MCF 10A (cell line): Measurements from ENCODE around the gene TRIM52. TPM values are rescaled to one million over a fixed set of nuclear protein-coding genes. Genes with fewer than 3 reads are reported as not detected.
"Not testable (repeated sequence)": the region's sequence is repeated elsewhere in the genome, so short reads cannot be mapped to it uniquely, and the experiment has no call there.

ENCODE experiments used
- BruUV-seq: library from RNA; stranded (reverse); fragments of 400-500 nt; replicated peaks from 2 replicates; lab custom pipeline; 2021; lab: Mats Ljungman, UMichigan
- CTCF ChIA-PET: fragments of 300-600 bp; sonication (Branson Sonifier 250); formaldehyde crosslinking; extraction: SDS; loops from one replicate; lab custom pipeline; 2021; ENCODE audit warnings: antibody characterized with exemption, inconsistent platforms; lab: Yijun Ruan, JAX
- POLR2A ChIA-PET: fragments of 300-600, 350-650 bp; sonication (Branson Sonifier 250); formaldehyde crosslinking; extraction: SDS; loops from one replicate; lab custom pipeline; 2020; ENCODE audit warnings: antibody characterized with exemption, inconsistent platforms; lab: Yijun Ruan, JAX
- DNase-seq: peaks from one replicate; pipeline ENCODE4 v3.0.0-alpha.2; 2018; ENCODE audit not compliant: unreplicated experiment
- H3K27ac Mint-ChIP-seq: one replicate; pipeline ENCODE4 v1.8.0; 2022; ENCODE audit warnings: mild to moderate bottlenecking, low read depth, mixed read lengths; ENCODE audit not compliant: unreplicated experiment
- H3K27me3 Mint-ChIP-seq: one replicate; pipeline ENCODE4 v1.8.0; 2022; ENCODE audit warnings: mixed read lengths; ENCODE audit not compliant: insufficient read depth, unreplicated experiment
- H3K36me3 Mint-ChIP-seq: one replicate; pipeline ENCODE4 v1.8.0; 2022; ENCODE audit warnings: mild to moderate bottlenecking, moderate library complexity, mixed read lengths; ENCODE audit not compliant: insufficient read depth, unreplicated experiment
- H3K4me1 Mint-ChIP-seq: one replicate; pipeline ENCODE4 v1.8.0; 2022; ENCODE audit warnings: mixed read lengths; ENCODE audit not compliant: insufficient read depth, unreplicated experiment
- H3K4me3 Mint-ChIP-seq: one replicate; pipeline ENCODE4 v1.8.0; 2022; ENCODE audit warnings: mild to moderate bottlenecking, moderate library complexity, mixed read lengths; ENCODE audit not compliant: unreplicated experiment
- H3K9me3 Mint-ChIP-seq: one replicate; pipeline ENCODE4 v1.8.0; 2022; ENCODE audit warnings: mixed read lengths; ENCODE audit not compliant: unreplicated experiment
- intact Hi-C: fragments of 100-400 bp; cut with micrococcal nuclease; formaldehyde crosslinking; loops from 2 replicates; pipeline ENCODE4 v1.14.1; 2022
- total RNA-seq: library from RNA; stranded (reverse); gene quantifications from 2 replicates; pipeline ENCODE4 v1.2.3, GENCODE V29; 2022
- TF ChIP-seq, protein P1 (sequence below): fragments of 200-600 bp; IDR thresholded peaks from one replicate; pipeline ENCODE4 v1.8.0; 2022; ENCODE audit warnings: antibody characterized with exemption, mild to moderate bottlenecking; ENCODE audit not compliant: unreplicated experiment

The TRIM52 gene
- total RNA-seq, 1 experiment from 2014 or later = 12.5 TPM

GRCh38 chr5:181212080-181212479 lies 48.9 kb downstream of the TRIM52 start:
- ChIA-PET CTCF (interaction anchor here (1.2 to 1.3 kb wide), 3 partner anchors 22 to 28 kb away, joined by 3 to 5 read pairs (median 4); no protein-coding TSS in a partner anchor), POLR2A (interaction anchor here (1.7 to 2.6 kb wide), 2 partner anchors 11 to 20 kb away, joined by 6 to 7 read pairs; partner anchors contain the start of gene TRIM41)
- no TSS peak for BruUV-seq
- H3K4me3 Mint-ChIP-seq = no peak overlapping the region
- H3K36me3 Mint-ChIP-seq = peaks cover 13% of the 10 kb centered on the region
- no peak overlapping the region for H3K27ac Mint-ChIP-seq
- peaks cover 19% of the 10 kb centered on the region for H3K4me1 Mint-ChIP-seq
- H3K9me3 Mint-ChIP-seq = no peaks in the 10 kb centered on the region
- intact Hi-C loops = no loop called here
- no peak for DNase-seq
- no peaks in the 10 kb centered on the region for H3K27me3 Mint-ChIP-seq
- TF ChIP-seq, protein P1, sequence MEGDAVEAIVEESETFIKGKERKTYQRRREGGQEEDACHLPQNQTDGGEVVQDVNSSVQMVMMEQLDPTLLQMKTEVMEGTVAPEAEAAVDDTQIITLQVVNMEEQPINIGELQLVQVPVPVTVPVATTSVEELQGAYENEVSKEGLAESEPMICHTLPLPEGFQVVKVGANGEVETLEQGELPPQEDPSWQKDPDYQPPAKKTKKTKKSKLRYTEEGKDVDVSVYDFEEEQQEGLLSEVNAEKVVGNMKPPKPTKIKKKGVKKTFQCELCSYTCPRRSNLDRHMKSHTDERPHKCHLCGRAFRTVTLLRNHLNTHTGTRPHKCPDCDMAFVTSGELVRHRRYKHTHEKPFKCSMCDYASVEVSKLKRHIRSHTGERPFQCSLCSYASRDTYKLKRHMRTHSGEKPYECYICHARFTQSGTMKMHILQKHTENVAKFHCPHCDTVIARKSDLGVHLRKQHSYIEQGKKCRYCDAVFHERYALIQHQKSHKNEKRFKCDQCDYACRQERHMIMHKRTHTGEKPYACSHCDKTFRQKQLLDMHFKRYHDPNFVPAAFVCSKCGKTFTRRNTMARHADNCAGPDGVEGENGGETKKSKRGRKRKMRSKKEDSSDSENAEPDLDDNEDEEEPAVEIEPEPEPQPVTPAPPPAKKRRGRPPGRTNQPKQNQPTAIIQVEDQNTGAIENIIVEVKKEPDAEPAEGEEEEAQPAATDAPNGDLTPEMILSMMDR = no peak

- intact Hi-C loops = no loop called here
- Mint-ChIP-seq H3K27me3 (no peaks in the 10 kb centered on the region), H3K9me3 (no peaks in the 10 kb centered on the region), H3K27ac (no peak overlapping the region), H3K36me3 (peaks cover 21% of the 10 kb centered on the region), H3K4me3 (no peak overlapping the region), H3K4me1 (peaks cover 21% of the 10 kb centered on the region)
- ChIA-PET CTCF (interaction anchor here (0.8 to 0.9 kb wide), 2 partner anchors 12 to 30 kb away, joined by 3 read pairs; partner anchors contain the start of gene TRIM41), POLR2A (interaction anchor here (2.6 kb wide), 1 partner anchor 20 kb away, joined by 7 read pairs; no protein-coding TSS in a partner anchor)
- TF ChIP-seq, protein P1 = no peak
- no peak for DNase-seq
- BruUV-seq = no TSS peak
These were observed 49.7 kb downstream of the TRIM52 start for GRCh38 chr5:181211208-181211607.

DNA sequence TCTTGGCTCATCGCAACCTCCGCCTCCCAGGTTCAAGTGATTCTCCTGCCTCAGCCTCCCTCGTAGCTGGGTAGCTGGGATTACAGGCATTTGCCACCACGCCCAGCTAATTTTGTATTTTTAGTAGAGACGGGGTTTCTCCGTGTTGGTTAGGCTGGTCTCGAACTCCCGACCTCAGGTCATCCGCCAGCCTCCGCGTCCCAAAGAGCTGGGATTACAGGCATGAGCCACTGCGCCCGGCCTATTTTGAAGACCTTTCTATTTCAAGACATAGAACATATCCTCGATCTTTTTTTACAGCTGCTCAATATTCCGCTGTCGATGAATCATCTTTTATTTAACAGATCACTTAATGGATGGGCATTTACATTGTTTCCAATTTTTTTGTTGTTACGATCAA lies 50.2 kb downstream of the TRIM52 start:
- H3K4me3 Mint-ChIP-seq, POLR2A ChIA-PET, H3K27ac Mint-ChIP-seq, H3K9me3 Mint-ChIP-seq, DNase-seq, H3K27me3 Mint-ChIP-seq, intact Hi-C loops, BruUV-seq: not testable (repeated sequence)
- H3K4me1 Mint-ChIP-seq = peaks cover 24% of the 10 kb centered on the region
- peaks cover 21% of the 10 kb centered on the region for H3K36me3 Mint-ChIP-seq
- CTCF ChIA-PET = interaction anchor here (0.8 to 0.9 kb wide), 2 partner anchors 13 to 30 kb away, joined by 3 read pairs; partner anchors contain the start of gene TRIM41

- H3K9me3 Mint-ChIP-seq, DNase-seq, H3K27me3 Mint-ChIP-seq, H3K4me3 Mint-ChIP-seq, intact Hi-C loops, BruUV-seq, H3K27ac Mint-ChIP-seq: not testable (repeated sequence)
- POLR2A ChIA-PET = interaction anchor here (12.4 kb wide), 1 partner anchor 20 kb away, joined by 432 read pairs; no protein-coding TSS in a partner anchor
- CTCF ChIA-PET = interaction anchor here (0.9 kb wide), 1 partner anchor 29 kb away, joined by 3 read pairs; no protein-coding TSS in a partner anchor
- Mint-ChIP-seq H3K4me1 (peaks cover 26% of the 10 kb centered on the region), H3K36me3 (peaks cover 21% of the 10 kb centered on the region)
These were observed 50.8 kb downstream of the TRIM52 start for GRCh38 chr5:181210148-181210547.

- ChIA-PET CTCF (interaction anchor here (0.7 kb wide), 1 partner anchor 37 kb away, joined by 3 read pairs; no protein-coding TSS in a partner anchor), POLR2A (interaction anchor here (1.1 to 12.4 kb wide), 4 partner anchors 11 to 31 kb away, joined by 3 to 432 read pairs (median 69); partner anchors contain the start of gene TRIM41)
- BruUV-seq, intact Hi-C loops, DNase-seq, H3K27ac Mint-ChIP-seq, H3K9me3 Mint-ChIP-seq, H3K4me3 Mint-ChIP-seq, H3K27me3 Mint-ChIP-seq: not testable (repeated sequence)
- Mint-ChIP-seq H3K36me3 (peaks cover 21% of the 10 kb centered on the region), H3K4me1 (peaks cover 26% of the 10 kb centered on the region)
These were observed 51.9 kb downstream of the TRIM52 start for GRCh38 chr5:181209006-181209405.
